Activated CD8-positive, alpha-beta memory T cell treated with anti-CD3 and anti-CD28 coated beads, Interleukin-2, amount 50 U/mL, for 24 hours (primary cell): ENCODE measurements around the gene MRM1.
A peak's percentile ranks its signal among the peaks of the same experiment; 100 is the strongest.
"Not testable (repeated sequence)": the region's sequence is repeated elsewhere in the genome, so short reads cannot be mapped to it uniquely, and the experiment has no call there.

Experiments
- DNase-seq: peaks from one replicate; pipeline ENCODE4 v3.0.0-alpha.2; 2020; ENCODE audit errors: extremely low read depth

MRM1 gene

DNA sequence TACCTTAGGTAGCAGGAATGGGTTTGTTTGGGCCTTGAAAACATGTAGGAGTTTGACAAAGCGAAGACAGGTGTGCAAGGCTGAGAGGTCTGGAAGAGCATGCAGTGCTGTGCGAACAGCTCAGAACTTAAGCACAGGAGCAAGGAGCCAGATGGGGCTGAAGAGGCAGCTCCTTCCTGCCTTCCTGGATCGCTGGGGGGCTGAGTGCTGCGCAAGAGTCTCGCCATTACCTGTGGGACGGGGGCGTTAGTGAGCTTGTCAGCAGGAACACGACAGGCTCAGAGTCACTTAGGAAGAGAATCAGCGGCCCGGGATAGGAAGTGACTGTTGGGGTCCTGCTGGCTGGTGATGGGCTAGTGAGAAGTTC lies 464 bp upstream of the MRM1 start:
- no peak for DNase-seq

GRCh38 chr17:36602030-36602748 lies 806 bp downstream of the MRM1 start:
- DNase-seq = no peak

- DNase-seq = peak; percentile 39
Measured at GRCh38 chr17:36602924-36603384, 1.6 kb downstream of the MRM1 start.

GRCh38 chr17:36605028-36605427 lies 3.6 kb downstream of the MRM1 start:
- not testable (repeated sequence) for DNase-seq

GRCh38 chr17:36608280-36608679 lies 6.9 kb downstream of the MRM1 start:
- no peak for DNase-seq

DNA sequence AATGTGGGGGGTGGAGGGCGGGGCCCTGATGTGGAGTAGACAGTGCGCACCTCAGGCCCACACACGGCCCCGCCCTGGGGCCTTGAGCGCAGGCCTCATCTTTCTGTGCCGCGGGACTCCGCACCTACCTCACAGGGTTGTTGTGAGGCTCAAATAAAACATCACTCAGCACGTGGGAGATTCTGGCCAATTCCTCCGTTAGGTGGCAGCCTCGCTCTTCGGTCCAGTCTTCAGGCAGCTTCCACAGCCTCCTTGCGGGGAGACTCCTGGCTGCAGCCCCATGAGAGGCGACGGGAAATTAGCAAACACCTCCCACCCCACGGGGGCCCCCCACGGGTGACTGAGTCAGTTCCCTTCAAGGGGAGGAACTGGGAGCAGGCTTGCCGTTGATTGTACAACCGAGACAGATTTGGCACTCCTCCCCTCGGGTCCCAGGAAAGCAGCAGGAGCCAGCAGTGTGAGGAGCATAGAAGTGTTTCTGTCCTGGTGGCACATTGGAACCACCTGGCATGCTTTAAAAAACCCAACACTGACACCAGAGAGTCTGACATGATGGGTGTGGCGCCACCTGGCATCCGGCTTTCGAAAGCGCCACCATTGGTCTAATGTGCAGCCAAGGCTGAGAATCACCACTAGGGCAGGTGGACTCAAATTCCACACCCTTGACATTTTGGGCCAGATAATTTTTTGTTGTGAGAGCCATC lies 7.6 kb downstream of the MRM1 start:
- no peak for DNase-seq

DNA sequence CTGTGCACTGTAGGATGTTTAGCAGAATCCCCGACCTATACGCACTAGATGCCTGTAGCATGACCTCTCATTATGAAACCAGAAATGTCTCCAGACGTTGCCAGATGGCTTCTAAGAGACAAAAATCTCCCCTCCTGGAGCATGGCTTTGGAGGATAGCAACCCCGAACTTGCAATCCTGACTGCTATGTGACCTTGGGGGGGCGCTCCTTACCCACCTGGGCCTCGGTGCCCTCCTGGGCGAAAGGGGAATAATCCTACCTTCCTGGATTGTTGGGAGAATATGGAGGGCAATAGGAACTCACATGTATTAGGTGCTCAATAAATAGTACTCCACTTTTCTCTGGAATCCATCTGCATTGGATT lies 8.1 kb downstream of the MRM1 start:
- no peak for DNase-seq

DNA sequence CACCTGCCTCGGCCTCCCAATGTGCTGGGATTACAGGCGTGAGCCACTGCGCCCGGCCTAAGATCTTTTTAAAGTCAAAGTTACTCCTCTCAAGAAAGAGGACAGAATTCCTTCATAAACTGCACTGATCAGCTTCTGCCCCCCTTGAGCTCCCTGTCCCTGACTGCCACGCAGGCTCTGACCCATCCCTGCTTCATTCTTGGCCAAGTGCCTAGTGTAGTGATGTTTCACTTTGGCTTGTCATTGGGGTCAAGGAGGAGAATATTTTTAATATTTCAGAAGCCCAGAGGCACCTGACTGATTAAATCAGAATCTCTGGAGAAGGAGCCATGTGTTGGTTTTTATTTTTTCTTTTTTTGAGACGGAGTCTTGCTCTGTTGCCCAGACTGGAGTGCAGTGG lies 9.1 kb downstream of the MRM1 start:
- DNase-seq = no peak

GRCh38 chr17:36611345-36612072 lies 10.1 kb downstream of the MRM1 start:
- DNase-seq = no peak

- no peak for DNase-seq
Measured at GRCh38 chr17:36612323-36612722, 10.9 kb downstream of the MRM1 start.

DNA sequence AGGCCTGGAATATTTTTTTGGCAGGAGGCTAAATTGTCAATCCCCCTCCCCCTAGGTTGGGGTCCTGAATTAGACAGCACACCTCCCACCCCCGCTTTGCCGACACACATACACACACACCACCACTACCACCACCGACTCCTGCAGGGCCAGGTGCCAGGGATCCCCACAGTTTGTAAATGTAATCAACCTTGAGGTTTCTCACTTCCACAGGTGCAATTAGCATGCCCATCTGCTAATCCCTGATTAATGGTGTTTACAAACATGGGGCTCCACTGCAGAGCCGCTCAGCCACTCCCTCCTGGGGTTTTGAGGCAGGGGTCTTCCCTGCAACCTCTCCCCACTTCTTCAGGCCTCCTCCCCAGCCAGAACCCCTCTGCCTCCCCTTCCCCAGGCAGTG lies 11.8 kb downstream of the MRM1 start:
- no peak for DNase-seq

GRCh38 chr17:36614081-36614480 lies 12.7 kb downstream of the MRM1 start:
- no peak for DNase-seq

GRCh38 chr17:36614933-36615332 lies 13.6 kb downstream of the MRM1 start:
- no peak for DNase-seq

GRCh38 chr17:36616061-36617029 lies 15.0 kb downstream of the MRM1 start:
- no peak for DNase-seq

DNA sequence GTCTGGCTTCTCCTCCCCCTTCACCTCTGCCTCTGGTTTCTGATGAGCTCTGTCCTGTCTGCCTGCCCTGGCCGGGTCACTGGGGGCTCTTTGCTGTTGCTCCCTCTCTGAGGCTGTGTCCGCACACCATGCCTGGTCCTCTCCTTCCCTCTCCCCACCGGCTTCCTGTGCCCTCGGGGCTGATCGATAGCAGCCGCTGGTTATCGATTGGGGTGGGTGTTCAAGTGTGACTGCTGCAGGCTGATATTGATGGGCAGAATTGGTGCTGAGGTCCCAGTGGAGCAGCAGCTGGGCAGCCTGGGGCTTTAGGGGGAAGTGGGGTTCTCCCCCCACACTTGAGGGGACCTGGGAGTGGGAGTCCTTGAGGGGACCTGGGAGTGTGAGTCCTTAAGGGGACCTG lies 16.4 kb downstream of the MRM1 start:
- DNase-seq = no peak

- DNase-seq = no peak
Measured at GRCh38 chr17:36623281-36623680, 21.9 kb downstream of the MRM1 start.

DNA sequence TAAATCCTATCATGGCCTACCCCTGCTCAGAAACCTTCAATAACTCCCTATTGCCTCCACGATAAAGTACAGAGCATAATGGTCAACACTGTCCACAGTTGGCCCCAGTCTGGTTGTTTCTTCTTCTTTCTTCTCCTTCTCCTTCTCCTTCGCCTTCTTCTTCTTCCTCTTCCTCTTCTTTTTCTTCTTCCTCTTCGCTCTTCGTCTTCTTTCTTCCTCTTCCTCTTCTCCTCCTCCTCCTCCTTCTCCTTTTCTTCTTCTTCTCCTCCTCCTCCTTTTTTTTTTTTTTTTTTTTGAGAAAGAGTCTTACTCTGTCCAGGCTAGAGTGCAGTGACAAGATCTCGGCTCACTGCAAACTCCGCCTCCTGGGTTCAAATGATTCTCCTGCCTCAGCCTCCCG lies 23.8 kb downstream of the MRM1 start:
- no peak for DNase-seq

- no peak for DNase-seq
Measured at GRCh38 chr17:36627101-36627500, 25.7 kb downstream of the MRM1 start.

DNA sequence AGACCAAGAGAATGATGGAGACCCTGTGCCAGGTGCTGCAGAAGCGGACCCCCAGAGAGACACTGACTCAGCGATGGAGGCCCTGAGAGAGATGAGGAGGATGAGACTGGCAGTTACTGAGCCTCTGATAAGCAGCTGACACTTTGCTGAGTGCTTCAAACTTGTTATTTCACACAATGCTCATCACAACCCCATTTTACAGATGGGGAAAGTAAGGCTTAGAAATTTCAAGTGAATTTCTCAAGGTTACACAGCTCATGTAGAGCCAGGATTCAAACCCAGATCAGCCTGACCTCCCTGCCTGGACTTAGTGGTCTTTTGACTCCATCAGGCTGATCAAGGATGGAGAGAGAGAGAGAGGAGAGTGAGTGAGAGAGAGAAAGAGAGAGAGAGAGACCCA lies 27.2 kb downstream of the MRM1 start:
- no peak for DNase-seq

DNA sequence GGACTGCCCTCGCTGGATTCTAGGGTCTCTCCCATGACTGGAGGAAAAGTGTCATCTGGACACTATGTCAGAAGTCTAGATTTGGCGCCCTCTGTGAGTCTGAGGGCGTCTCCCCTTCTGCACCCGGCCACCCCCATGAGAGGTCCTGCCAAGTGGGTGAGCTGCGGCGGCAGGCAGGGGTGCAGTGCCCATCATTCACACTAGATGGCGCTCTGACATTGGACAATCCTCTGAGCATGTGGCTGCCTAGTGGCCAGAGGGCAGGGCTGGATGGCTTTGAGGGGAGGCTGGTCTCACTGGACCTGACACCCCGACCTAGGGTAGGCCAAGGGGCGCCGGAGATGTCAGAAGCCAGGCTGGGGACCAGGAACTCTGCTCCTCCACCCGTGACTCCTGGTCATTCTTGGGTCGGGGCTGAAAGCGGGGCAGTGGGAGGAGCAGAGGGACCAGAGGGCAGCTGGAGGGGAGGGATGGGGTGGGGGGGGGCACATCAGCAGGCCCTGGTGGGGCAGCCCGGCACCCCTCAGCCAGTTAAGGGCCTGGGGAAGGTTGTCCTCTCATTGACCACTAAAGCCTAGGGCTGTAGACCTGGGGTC lies 28.0 kb downstream of the MRM1 start:
- DNase-seq = peak; percentile 54

GRCh38 chr17:36629970-36630502 lies 28.7 kb downstream of the MRM1 start:
- no peak for DNase-seq
